Fibroblast of skin of right quadriceps (primary cell): ENCODE results near the gene OR51E1.

Source experiments
- DNase-seq: peaks from one replicate; pipeline ENCODE4 v3.0.0-alpha.2; 2013

Gene OR51E1, protein sequence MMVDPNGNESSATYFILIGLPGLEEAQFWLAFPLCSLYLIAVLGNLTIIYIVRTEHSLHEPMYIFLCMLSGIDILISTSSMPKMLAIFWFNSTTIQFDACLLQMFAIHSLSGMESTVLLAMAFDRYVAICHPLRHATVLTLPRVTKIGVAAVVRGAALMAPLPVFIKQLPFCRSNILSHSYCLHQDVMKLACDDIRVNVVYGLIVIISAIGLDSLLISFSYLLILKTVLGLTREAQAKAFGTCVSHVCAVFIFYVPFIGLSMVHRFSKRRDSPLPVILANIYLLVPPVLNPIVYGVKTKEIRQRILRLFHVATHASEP

DNA sequence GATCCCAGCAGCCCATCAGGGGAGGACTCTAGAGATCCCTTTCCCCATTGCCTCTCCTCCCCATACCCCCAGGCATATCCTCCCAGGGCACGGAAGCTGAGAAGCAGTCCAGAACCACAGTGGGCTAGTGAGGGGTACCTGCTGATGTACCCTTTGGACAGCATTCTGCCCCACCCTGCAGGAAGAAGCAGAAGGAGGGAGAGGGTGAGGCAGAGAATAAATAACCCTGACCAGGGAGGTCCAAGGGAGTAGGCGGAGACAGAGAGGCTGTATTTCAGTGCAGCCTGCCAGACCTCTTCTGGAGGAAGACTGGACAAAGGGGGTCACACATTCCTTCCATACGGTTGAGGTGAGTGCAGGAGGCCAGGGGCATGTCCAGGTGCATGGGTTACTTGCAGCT lies at the start of gene OR51E1:
TSS of gene OR51E1 (plus strand) at position 301 of the 400 bp plus-strand sequence. CDS start 8,545 bp downstream, outside the sequence.
- DNase-seq: no peak

DNA sequence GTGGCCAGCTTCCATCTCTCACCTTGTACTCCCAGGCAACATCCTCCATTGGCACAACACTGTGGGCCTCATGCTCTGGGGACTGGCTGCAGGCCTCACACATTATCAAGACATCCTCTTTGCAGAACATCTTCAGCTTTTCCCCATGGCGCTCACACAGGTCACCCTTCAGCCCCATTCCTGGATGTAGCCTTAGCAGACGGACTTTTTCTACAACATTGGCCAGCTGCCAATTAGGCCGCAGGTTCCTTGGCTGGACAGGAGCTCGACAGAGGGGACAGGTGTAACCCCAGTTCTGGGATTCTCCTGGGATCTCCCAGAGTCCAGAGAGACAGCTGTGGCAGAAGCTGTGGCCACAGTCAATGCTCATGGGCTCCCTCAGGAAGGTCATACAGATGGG lies 38.7 kb upstream of the OR51E1 start:
- no peak for DNase-seq

DNA sequence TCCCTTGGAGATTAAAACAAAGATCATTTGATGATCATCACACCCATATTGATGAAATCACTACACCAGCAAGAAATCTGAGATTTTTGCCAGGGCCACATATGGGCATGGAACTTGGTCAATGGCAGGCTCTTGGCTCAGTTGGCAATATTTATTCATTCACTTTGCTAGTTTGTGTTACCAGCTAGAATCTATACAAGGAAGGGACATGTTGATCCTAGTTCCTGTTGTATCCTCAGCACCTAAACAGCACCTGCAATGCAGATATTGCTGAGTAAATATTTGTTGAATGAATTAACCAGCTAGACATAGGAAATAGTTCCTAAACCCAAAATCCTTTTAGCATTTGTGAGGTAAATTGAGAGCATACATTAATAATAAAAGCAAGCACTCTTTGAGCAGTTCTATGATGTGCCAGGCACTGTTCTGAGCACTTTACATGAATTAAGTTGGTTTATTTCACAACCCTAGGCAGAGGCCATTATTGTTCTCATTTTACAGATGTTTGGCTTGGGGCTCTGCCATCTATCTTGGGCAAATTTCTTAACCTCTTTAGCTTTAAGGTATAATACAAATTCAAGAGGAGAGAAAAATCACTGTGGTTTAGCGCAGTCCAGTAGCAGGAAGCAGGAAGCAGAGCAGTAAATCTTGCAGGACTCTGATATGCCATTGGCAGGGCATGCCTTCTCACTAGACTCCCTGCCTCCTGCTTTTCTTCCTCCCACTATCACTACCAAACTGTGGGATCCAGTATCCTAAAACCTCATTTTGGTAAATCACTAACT lies 37.4 kb upstream of the OR51E1 start:
- peak; percentile 3 for DNase-seq

DNA sequence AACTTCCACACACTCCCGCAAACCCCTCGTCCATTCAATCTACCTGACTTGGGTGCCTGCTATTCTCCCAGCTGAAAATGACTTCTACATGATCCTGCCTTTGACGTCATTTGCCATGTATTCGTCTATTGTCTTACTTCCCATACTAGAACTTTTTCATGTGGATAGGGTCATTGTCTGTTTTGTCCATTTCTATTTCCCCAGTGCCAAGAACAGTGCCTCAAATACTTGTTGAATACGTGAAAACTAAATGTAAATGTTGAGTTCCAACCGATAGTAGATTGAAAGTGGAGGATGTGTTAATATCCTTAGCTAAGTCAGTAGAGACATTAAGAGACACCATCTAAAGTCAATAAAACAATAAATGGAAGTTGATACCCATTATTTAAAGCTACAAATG lies 36.7 kb upstream of the OR51E1 start:
- no peak for DNase-seq

DNA sequence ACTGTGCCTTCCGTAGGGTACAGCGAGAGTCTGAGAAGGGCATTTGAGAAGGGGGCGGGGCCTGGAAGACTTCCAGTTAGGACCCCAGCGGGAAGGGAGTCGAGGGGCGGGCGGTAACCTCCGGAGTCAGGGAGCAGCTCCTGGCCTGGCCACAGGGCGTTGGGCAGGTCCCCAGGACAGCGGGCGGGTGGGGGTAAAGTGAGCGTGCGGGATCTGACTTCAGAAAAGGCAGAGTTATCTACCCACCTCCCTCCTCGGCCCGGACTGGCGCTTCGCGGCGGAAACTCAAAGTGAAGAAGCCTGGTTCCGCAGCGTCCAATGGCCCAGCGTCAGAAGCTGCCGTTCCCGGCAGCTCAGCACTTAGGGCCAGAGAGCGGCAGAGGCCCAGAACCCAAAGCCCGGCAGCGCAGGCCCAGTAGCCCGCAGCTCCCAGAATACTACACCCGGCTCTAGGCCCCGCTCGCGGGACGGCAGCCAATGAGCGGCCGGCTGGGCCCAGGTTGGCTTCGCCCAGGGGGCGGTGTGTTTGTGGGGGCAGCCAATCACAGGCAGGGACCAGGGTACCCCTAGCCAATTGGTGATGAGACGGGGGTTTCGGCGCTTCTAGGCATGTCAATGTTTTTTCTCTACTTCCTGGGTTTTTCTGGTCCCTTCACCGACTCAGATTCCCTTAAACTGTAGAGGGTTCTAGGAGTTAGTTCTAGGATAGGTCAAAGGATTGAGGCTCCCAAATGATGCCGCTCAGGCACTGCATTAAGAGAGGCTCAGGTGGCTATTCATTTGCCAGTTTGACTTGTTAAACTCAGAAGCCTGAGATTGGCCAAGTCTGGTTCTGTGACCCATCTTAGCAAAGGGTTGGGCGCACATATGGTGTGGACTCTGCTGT lies 35.8 kb upstream of the OR51E1 start, which contains the start of gene TRIM68:
TSS of gene TRIM68 (minus strand) at position 451 of the 886 bp plus-strand sequence. CDS start 2,727 bp downstream, outside the sequence.
- peak; percentile 96 for DNase-seq

DNA sequence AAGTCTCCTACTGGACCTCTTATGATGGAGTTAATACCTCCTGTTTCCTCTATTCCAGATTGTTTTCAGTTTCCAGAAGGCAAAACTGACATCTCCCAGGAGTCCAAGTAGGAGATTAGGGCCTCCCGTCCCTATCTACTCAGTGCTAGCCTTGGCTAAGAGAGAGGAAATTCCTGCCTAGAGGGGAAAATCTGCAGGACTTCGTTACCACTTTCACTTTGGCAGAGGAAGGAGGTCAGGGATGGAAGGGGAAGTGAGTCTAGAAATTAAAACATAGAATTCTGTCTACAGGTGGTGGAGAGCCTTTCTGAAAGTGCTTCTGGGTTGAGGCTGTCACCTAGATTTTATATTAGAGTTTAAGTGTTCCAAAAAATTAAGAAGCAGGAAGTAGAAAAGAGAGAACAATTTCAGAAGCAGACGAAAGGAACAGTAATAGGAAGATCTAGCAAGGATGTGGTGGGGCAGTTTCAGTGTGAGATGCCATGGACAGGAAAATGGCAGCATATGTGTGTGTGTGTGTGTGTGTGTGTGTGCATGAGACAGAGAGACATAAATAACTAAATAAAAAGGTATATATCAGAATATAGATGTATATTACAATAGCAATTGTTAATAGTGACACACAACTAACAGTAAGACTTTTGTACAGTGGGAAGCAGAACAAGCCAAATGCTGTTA lies 33.4 kb upstream of the OR51E1 start:
- DNase-seq: no peak

DNA sequence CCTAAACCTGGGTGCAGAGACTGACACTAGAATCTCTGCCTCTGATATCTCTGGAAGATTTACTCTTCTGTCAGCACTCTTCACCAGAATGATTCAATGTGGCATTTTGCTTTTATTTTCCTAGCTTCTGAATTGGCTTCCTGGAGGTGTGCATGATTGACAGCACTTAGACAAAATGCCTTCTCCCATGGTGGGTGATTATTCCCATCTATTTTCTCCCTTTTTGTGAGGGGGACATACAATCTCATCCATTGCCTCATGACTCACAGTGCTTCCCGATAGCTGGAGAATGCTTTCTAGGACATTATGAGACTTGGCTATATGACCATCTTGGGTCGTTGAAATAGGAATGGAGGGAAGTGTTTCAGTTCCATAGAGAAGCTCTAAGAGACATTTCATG lies 31.8 kb upstream of the OR51E1 start:
- no peak for DNase-seq

DNA sequence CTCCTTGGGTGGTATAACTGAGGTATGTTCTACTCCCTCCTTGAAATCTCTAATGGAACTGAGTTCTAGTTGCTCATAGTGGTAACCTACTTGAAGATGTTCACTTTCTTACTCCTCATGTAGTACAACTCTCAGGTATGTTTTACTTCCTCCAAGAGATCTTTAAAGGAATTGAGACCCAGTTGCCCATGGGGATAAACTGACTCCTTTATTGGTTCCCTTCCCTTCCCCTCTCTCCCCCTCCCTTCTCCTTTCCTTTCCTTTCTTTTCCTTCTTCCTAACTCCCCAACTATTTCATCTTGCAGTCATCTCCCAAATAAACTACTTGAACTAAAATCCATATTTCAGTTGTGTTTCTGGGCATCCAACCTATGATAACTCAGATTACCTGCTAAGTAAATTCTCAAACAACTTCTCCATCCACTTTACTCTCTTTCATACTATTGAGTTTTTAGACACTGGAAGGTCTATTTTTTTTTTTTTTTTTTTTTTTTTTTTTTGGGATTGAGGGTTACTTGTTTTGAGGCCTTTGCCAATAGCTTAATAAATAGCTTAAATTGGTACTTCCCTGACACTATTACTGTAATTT lies 27.8 kb upstream of the OR51E1 start:
- no peak for DNase-seq

DNA sequence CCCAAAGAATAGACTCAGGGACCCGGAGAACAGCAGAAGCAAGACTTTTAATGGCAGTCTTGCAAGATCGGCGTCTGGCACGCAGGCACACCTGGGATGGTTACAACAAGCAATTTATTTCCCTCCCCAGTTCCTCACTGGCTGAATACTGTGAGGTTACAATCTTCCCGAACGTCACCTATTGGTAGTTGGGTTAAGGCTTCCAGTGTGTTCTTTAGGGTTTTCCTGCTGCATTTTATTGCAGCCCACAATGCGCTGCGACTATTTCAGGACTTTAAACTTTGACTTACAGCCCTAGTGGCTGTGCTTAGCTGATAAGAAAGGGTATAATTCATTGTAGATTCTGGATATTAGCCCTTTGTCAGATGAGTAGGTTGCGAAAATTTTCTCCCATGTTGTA lies 24.3 kb upstream of the OR51E1 start:
- no peak for DNase-seq

DNA sequence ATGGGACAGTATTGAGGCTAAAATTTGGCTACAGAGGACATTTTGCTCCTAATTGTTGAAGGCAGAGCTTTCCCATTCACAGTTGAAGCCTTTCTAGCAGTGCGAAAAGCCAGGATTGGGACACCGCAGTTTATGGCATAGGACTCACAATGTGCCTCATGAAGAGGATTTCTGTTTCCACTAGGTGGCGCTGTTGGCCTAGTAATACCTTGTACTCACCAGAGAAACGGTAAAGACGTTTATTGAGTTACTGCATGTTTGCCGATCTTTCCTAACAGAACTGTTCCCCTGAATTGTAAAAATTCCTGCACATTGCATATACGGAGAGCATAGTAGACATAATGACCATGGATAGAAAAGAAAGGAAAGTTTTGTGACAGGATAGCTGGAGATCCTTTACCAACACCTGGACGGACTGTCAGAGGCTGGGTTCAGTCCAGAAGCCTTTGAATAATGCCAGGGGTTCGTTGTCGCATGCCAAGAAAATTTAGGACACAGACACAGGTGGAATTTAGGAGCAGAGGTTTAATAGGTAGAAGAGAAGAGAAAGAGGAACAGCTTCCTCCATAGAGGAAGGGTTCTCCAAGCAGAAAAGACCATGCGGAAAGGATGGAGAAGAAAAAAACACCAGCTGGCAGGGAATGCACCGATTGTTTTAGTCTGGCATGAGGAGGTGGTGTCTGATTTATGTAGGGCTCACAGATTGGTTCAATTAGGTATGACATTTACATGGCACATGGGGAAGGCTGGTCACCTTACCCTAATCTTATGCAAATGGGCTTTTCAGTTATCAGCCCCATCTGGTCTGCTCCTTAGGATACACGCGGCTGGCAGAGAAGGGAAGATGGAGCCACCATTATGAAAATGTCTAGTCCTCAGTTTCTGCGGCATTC lies 17.3 kb upstream of the OR51E1 start:
- peak; percentile 59 for DNase-seq

DNA sequence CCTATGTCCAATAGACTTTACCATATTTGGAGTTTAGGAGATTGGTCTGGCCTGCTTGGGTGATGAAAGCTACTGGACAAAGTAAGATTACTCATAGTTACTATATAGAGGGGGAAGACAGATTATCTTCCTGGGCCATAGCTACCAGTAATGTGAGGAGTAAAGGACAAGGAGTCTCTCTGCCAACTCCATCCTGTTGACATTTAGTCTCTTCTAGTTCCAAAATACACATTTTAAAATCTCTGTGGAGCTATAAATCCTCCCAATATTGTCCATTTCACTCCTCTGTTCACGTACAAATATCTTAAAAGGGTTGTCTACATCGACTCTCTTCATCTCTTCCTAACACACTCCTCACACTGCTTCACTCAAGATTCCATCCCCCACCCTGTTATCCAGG lies 7.6 kb upstream of the OR51E1 start:
- DNase-seq: no peak

DNA sequence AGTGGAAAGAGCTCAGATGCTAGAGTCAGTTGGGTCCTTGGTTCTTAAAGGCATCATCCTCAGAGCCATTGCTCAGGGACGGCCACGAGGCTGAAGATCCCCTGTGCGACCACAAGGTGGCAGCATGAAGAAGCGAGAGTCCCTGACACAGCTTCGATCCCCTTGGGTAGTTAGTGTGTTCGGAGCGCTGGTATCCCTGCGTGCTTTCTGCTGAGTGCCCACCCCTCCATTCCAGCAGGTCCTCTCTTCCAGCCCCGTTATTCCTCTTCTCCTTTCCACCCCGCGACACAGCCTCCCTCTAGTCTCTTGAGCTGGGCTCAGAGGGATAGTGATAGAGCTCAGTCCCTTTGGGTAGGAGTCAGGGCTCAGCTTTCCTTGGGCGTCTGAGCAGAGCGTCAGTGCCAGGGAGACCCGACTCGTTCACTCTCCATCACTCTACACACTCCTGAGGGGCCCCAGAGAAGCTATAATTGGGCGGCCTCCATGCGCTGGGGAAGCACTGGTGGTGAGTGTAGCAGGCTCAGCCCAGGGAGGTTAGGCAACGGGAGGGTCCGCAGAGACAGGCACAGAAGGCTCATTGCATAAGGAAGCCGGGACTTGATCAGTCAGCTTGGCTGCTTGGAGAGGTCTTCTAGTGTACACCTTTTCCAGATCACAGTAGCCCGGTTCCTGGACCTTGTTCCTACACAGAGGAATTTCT lies 6.7 kb upstream of the OR51E1 start, which contains the start of gene OR51D1:
TSS of gene OR51D1 (plus strand) at position 516 of the 700 bp plus-strand sequence. CDS start 2,314 bp downstream, outside the sequence.
- peak; percentile 56 for DNase-seq

DNA sequence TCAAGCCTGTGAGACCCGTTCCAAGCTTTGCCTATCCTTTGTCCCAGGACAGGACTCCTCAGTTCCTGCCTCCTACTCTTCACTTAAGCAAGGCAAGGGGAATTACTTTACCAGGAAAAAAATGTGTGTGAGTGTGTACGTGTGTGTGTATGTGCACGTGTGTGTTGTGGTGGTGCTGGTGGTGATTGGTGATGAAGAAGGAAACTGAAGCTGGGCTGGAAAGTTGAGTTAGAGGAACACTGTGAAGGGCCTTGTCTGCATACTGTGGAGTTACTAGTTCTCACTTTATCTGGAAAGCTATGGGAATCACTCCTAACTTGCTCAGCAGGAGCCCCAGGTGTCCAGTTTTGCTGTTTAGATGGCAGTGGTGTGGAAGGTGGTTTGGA lies 6.1 kb upstream of the OR51E1 start:
- no peak for DNase-seq

DNA sequence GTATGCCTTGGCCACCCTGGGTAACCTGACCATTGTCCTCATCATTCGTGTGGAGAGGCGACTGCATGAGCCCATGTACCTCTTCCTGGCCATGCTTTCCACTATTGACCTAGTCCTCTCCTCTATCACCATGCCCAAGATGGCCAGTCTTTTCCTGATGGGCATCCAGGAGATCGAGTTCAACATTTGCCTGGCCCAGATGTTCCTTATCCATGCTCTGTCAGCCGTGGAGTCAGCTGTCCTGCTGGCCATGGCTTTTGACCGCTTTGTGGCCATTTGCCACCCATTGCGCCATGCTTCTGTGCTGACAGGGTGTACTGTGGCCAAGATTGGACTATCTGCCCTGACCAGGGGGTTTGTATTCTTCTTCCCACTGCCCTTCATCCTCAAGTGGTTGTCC lies 3.9 kb upstream of the OR51E1 start:
- no peak for DNase-seq

DNA sequence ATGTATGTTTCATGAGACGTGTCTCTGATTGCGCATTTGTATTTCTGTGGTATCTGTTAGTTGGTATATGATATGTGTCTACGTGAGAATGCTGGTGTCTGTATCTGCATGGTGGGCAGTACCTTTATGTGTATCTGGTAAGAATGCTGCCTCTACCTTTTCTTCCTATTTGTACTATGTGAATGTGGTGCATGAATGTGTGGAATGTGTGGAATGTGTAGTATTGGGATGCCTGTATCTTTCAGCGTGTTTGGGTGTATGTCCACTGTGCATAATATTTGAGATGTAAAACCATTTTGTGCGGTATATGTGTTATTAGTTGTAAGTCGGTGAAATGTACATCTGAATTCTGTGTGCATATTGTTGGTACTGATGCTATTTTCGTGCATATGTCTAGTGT lies 2.3 kb upstream of the OR51E1 start:
- DNase-seq: no peak

DNA sequence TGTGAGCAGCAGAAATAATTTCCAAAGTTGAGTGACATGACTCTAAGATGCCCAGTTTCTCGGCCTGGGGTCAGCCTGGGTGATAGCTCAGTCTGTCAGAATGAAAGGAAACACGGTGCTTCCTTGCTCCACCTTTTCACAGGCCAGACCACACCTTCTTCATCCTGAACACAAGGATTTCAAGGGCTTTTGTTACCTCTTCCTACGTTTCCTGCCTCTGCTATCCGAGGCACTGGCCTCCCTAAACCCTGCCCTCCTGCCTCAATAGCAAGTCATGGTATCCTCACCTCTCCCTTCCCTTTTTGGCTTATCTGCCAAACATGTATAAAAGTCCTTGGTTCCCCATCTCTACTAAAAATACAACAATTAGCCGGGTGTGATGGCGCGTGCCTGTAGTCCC lies 1.7 kb upstream of the OR51E1 start:
- no peak for DNase-seq

DNA sequence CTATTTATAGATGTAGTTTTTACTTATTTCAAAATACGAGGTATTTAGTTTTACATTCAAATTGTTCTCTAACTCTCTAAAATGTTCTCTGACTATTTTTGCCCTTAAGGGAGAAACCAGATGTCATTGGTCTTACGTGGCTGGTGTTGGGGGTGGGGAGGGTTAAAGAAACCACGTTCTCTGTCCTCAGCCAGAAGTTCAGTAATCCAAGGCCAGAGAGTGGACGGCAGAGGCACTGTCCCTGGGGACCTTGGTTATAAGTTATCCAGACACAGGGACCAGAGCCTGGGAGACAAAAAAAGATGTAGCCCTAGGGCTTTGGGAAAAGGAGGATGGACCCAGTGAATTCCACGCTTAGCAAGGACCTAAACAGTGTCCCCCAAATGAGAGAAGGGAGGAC lies 706 bp upstream of the OR51E1 start:
- DNase-seq: no peak

DNA sequence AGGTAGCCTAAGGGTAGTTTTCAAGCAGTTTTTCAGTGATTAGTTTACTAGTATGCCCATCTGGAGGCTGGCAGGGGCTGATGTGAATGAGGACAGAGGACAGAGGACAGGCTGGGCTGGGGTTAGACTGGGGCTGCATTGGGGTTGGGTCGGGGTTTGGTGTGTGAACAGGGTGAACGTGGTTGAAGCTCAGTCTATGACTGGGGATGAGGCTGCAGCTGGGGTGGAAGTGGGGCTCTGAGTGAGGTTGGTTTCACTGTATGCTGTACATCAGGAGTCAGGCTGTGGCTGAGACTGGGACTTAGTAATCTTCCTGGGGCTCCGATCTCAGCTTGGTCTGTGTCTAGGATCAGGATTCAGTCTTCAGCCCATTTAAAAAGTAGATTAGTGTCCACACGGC lies 451 bp downstream of the OR51E1 start:
- DNase-seq: no peak

DNA sequence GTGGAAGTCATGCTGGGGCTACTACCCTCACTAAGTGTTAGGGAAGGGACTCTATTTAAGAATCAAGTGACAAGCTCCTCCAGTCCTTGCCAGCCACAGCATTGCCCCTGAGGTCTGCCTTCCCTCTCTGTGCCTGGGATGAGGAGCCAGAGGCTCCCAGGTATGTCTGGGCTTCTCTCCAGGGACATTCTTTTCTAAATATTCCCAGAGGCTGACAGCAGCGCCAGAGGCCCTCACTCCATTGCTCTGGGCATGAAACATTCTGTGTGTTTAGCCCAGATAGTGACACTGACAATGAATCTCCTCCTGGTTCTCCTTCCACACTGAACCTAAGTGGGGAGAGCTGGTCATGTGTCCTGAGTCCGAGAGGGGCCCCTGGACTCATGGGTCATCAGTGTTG lies 2.2 kb downstream of the OR51E1 start:
- no peak for DNase-seq

DNA sequence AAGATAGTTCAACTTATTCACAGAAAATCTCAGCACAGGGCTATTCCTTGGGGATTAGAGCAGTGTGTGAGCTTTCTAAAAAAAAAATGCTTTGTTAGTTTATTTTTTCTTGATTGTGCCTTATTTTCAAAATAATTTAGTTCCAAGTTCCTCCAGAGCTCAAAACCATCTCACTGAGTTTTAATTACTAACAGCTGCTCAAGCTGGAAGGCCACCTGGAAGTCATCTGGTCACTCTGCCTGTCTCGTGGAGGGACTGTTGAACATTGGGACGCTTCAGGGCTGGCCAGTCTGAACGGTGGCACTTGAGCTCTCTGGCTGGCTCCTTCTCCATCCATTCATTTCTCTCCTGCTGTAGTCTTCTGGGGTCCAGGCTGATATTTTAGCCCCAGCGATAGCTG lies 4.0 kb downstream of the OR51E1 start:
- DNase-seq: no peak
